H1 (cell line): ENCODE results near the gene PCDH7. TPM values are rescaled to one million over a fixed set of nuclear protein-coding genes. Genes with fewer than 3 reads are reported as not detected.

Experiments used
- CHD1 ChIP-seq: IDR thresholded peaks from 2 replicates; pipeline ENCODE4 v1.6.1; 2012; ENCODE audit warnings: low read depth, low read length, improper control_type of control experiment
- CTCF ChIP-seq, 3 experiments: IDR thresholded peaks; 1 replicate in 2 of 3; 2 replicates in 1 of 3; pipeline versions ENCODE4 v1.5.1 to v1.6.1; 2011; ENCODE audit warnings: low read length in 3 of 3, mild to moderate bottlenecking in 3 of 3, inconsistent platforms in 2 of 3, low read depth in 1 of 3, moderate library complexity in 1 of 3; ENCODE audit not compliant: insufficient read depth in 1 of 3; ENCODE audit errors: control extremely low read depth in 1 of 3
- EZH2 ChIP-seq: fragments of 200-600 bp; sonication (generic); IDR thresholded peaks from 2 replicates; pipeline ENCODE4 v1.7.1; 2012; ENCODE audit warnings: low read depth, mild to moderate bottlenecking, moderate library complexity, low read length, inconsistent platforms; ENCODE audit not compliant: severe bottlenecking
- JUN ChIP-seq: IDR thresholded peaks from 2 replicates; pipeline ENCODE4 v1.6.1; 2011; ENCODE audit warnings: low read depth, mild to moderate bottlenecking, improper control_type of control experiment, low read length
- KDM5A ChIP-seq: fragments of 200-600 bp; IDR thresholded peaks from 2 replicates; pipeline ENCODE4 v1.7.1; 2012; ENCODE audit warnings: mild to moderate bottlenecking, low read length, inconsistent platforms, mixed read lengths
- RBBP5 ChIP-seq: IDR thresholded peaks from 2 replicates; pipeline ENCODE4 v1.7.1; 2012; ENCODE audit warnings: low read depth, mild to moderate bottlenecking, inconsistent platforms, low read length, moderate library complexity, borderline replicate concordance
- SAP30 ChIP-seq: fragments of 300-600 bp; sonication (generic); IDR thresholded peaks from 2 replicates; pipeline ENCODE4 v1.7.1; 2012; ENCODE audit warnings: low read length, moderate library complexity, mild to moderate bottlenecking, inconsistent platforms; ENCODE audit not compliant: insufficient read depth, insufficient replicate concordance
- SP4 ChIP-seq: IDR thresholded peaks from 2 replicates; pipeline ENCODE4 v1.6.1; 2012; ENCODE audit warnings: low read length, inconsistent platforms
- polyA plus RNA-seq, 7 experiments: library from polyadenylated mRNA; depleted of rRNA in 3 of 7; stranded (reverse) in 5 of 7; unstranded in 2 of 7; fragments of >200 nt in 5 of 7; fragments of 200-250 nt in 2 of 7; gene quantifications; 1 replicate in 5 of 7; 2 replicates in 1 of 7; 4 replicates in 1 of 7; pipeline versions ENCODE4 v1.2.1 to v1.2.3, GENCODE V29; 2011 to 2013; ENCODE audit warnings: missing spikeins in 2 of 7, mixed read lengths in 2 of 7
- total RNA-seq: library from RNA; stranded (reverse); fragmentation: NEBNext Ultra II Directional; extraction: Animal tissue kit (Norgen Biotek cat#: 25700); gene quantifications from 2 replicates; pipeline ENCODE4 v1.2.1, GENCODE V29; 2021

PCDH7 gene
- total and polyA plus RNA-seq, 2 of the 8 experiments (the other 6 are each of a cell fraction or from before 2014, with no cell fraction given): 3.1 to 6.1 TPM

GRCh38 chr4:30722092-30722358 lies 1.9 kb downstream of the PCDH7 start (continued):
- no peak for TF ChIP-seq CHD1
- TF ChIP-seq EZH2: peak; percentile 77
- TF ChIP-seq SAP30: no peak
- no peak for TF ChIP-seq KDM5A
- no peak for TF ChIP-seq JUN
- no peak for TF ChIP-seq CTCF (IDR thresholded peaks at IDR 0.05; ENCODE audit: control extremely low read depth in 1 of 3, insufficient read depth in 1 of 3, low read depth in 1 of 3, low read length in 3 of 3)
- no peak for TF ChIP-seq SP4
- TF ChIP-seq RBBP5: 0 out of 2 replicates have a peak, but pooled peaks have one; percentile 67
